Measurements from ENCODE around the gene POMC.
"Not testable (repeated sequence)": the region's sequence is repeated elsewhere in the genome, so short reads cannot be mapped to it uniquely, and the experiment has no call there.

DNA sequence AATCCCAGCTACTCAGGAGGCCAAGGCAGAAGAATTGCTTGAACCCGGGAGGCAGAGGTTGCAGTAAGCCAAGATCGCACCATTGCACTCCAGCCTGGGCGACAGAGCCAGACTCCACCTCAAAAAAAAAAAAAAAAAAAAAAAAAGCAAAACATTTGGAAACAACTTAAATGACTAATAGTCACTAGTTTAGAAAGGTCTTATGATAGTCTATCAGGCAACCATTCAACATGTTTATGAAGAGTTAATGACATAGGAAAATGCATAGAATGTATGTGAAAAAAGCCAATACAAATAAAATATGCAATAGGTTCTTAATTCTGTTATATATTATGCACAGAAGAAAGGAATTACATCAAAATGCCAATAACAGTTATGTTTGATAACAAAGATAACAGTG is 41.3 kb downstream of the POMC start:
- TF ChIP-seq, protein P1, sequence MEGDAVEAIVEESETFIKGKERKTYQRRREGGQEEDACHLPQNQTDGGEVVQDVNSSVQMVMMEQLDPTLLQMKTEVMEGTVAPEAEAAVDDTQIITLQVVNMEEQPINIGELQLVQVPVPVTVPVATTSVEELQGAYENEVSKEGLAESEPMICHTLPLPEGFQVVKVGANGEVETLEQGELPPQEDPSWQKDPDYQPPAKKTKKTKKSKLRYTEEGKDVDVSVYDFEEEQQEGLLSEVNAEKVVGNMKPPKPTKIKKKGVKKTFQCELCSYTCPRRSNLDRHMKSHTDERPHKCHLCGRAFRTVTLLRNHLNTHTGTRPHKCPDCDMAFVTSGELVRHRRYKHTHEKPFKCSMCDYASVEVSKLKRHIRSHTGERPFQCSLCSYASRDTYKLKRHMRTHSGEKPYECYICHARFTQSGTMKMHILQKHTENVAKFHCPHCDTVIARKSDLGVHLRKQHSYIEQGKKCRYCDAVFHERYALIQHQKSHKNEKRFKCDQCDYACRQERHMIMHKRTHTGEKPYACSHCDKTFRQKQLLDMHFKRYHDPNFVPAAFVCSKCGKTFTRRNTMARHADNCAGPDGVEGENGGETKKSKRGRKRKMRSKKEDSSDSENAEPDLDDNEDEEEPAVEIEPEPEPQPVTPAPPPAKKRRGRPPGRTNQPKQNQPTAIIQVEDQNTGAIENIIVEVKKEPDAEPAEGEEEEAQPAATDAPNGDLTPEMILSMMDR (IDR thresholded peaks at IDR 0.05; ENCODE audit: borderline replicate concordance, extremely low read depth, low read length, poor library complexity, severe bottlenecking): not testable (repeated sequence)
- TF ChIP-seq EZH2 (IDR thresholded peaks at IDR 0.05; ENCODE audit: borderline replicate concordance, low read depth, low read length, severe bottlenecking): not testable (repeated sequence)

All from DND-41 (cell line).